Activated T-cell treated with anti-CD3 and anti-CD28 coated beads, Interleukin-2, amount 50 U/mL, for 48 hours (primary cell): ENCODE data around the gene SLC12A5.
"Not testable (repeated sequence)": the region's sequence is repeated elsewhere in the genome, so short reads cannot be mapped to it uniquely, and the experiment has no call there.

Experiments used
- DNase-seq, 2 experiments: peaks; one replicate each; pipeline ENCODE4 v3.0.0-alpha.2; 2020

The SLC12A5 gene

DNA sequence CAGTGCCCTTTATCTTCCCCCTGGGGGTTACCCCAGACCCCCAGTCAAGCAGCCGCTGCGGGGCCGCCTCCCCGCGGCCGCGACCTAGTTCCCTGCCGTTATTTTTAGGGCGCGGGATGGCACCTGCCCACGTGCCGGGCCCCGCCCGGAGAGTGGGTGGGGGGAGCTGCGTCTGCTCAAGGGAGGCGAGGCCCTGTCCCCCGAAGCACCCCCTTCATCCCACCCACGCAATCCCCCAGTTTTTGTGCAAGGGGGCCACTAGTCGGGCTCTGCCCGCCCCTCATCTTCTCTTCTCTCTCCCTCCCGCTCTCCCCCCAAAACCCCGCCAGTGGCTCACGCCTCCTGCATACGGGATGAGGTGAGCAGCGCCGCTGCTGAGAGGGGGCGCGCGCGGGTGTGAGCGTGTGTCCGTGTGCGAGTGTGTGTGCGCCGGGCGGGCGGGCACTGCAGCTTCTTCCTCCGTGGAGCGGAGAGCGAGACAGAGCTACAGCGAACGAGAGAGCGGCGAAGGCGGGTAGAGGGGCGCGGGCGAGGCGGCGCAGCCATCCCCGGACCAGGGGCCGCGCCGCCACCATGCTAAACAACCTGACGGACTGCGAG is at the start of gene SLC12A5:
SLC12A5 (plus strand) TSS at position 444 of the 600 bp plus-strand sequence; CDS start at position 574, 130 bp downstream.
- no peak for DNase-seq

DNA sequence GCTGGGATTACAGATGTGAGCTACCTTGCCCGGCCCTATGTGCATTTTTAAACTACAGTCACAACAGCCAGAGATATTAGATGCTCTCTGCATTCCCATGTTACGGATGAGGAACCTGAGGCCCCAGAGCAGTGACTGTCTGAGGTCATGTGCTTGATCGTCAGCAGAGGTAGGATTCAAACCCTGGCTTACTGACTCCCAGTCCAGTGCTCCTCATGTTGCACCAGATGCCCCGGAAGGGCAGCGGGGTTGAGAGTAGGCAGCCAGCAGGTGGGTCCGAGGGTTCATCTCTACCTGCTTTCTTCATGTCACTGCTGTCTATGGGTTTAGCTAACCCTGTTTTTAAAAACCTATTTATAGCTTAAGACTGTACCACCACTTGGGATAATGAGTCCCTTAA is 47.8 kb upstream of the SLC12A5 start:
- DNase-seq = no peak

DNA sequence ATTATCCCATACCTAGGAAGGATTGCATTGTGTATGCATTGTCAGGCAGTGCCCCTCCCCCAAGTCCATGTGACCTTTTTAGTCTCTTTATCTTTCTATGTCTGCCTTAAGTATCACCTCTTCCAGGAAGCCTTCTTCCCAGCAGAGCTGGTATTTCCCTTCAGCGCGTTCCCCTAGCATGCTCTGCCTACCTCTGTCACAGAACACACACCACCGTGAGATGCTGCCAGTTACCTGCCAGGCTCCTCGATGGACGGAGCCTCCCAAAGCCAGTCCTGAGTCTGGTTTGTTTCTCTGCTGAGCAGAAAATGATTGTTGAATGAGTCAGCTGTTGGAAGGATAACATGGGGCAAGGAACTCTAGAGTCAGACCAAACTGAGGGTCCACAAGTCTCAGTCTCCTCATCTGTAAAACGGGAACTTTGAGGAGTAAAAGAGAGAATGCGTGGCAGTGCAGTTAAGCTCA is 45.7 kb upstream of the SLC12A5 start:
- no peak for DNase-seq

GRCh38 chr20:45985573-45985972 is 43.4 kb upstream of the SLC12A5 start:
- no peak for DNase-seq

GRCh38 chr20:45987108-45987780 is 41.8 kb upstream of the SLC12A5 start:
- peak; percentile 87 to 89 for DNase-seq

DNA sequence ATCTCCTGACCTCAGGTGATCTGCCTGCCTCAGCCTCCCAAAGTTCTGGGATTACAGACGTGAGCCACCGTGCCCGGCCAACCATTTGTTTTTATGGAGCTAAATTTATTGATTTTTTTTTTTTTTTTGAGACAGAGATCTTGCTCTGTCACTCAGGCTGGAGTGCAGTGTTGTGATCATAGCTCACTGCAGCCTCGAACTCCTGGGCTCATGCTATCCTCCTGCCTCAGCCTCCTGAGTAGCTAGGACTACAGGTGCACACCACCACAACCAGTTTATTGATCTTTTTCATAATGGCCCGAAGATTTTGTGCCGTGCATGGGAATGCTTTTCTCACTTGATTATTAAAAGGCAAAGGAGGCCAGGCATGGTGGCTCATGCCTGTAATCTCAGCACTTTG is 40.2 kb upstream of the SLC12A5 start:
- not testable (repeated sequence) for DNase-seq

- DNase-seq = no peak
Measured at GRCh38 chr20:45991616-45992015, 37.4 kb upstream of the SLC12A5 start.

GRCh38 chr20:45993197-45993951 is 35.6 kb upstream of the SLC12A5 start:
- DNase-seq = no peak

DNA sequence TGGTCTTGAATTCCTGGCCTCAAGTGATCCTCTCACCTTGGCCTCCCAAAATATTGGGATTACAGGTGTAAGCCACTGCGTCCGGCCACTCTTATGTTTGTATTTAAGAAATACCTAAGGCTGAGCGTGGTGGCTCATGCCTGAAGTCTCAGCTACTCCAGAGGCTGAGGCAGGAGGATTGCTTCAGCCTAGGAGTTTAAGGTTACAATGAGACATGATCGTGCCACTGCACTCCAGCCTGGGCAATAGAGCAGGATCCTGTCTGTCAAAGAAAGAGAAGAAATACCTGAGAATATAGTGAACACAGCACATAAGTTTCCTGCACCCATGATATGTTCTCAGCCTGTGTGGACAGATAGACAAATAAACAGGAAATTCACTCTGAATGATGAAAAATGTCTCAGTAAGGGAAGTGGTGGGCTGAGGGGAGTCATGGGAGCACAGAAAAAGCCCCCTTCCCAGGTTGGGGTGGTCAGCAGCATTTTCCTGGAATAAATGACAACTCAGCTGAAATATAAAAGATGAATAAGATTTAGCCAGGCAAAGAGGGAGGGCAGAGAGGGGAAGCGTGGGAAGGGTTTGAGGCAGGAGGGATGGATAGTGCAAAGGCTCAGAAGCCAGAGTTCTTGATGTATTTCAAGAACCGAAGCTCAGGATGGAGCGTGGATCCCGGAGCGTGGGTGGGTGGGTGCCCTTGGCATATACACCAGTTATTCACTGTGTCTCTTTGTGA is 34.1 kb upstream of the SLC12A5 start:
- DNase-seq = no peak

- not testable (repeated sequence) for DNase-seq
Measured at GRCh38 chr20:45995495-45996097, 33.4 kb upstream of the SLC12A5 start.

GRCh38 chr20:45997187-45997586 is 31.8 kb upstream of the SLC12A5 start:
- DNase-seq = no peak

DNA sequence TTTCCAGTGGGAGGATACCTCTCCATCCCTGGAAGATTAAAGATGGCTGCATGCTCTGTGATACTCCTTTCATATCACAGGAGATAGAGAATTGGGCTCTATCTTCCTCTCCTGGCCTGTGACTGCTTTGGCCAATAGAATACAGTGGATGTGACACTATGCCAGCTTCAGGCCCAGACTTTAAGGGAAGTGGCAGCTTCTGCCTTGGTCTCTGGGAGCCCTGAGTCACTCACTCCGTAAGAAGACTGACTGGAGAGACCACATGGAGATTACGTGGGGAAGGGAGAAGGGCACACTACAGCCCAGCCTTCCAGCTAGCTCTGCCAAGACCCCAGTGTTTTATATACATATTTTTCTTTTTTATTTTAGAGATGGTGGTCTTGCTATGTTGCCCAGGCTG is 30.7 kb upstream of the SLC12A5 start:
- DNase-seq = no peak

DNA sequence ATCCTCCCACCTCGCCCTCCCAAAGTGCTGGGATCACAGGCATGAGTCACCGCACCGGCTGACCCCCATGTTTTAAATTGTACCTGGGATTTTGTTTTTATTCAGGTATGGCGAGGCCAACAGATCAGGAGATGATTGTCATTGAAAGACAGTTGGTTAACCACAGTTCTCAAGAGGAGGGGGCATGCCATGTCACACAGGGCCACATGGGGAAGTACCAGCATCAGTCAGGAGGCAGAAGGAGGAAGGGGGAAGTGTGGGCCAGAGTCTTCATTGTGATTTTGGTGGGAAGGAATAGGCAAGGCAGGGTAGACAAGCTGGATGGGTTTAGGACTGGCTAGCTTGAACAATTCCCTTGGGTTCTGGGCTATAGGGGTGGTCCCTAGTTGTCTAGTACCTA is 30.3 kb upstream of the SLC12A5 start:
- peak in 1 of 2 experiments; percentile 49 for DNase-seq

- no peak for DNase-seq
Measured at GRCh38 chr20:45999557-46000261, 29.3 kb upstream of the SLC12A5 start.

DNA sequence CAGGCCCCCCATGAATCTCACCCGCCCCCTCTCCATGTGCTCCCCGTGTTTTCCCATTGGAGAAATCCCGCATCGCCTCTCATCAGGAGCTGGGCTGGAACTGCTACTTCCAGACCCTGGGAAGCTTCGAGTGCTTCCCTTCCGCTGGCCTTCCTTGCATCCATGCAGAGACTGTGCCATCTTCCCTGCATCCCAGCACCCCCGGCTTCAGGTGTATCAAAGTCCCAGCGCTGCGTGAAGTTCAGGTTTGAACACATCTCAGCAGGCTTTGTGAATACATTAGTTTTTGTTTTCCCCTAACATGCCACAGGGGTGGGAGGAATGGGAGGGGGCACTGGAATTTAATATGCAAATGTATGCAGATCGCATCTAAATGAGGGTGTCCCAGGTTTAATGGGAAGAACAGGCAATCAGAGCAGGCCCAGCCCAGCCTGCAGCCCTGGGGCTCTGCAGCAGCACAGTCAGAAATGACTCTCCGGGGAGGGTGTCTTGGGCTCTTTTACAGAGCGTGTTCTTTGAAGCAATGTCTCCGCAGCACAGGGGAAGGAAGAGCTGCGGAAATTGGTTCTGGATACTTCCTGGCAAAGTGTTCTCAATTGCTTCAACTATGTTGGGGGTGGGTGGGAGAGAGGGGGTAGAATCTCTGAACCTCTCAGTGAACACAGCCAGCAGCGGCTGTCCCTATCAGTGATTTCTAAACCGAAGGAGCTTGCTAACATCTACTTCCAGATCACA is 28.6 kb upstream of the SLC12A5 start:
- DNase-seq = no peak

DNA sequence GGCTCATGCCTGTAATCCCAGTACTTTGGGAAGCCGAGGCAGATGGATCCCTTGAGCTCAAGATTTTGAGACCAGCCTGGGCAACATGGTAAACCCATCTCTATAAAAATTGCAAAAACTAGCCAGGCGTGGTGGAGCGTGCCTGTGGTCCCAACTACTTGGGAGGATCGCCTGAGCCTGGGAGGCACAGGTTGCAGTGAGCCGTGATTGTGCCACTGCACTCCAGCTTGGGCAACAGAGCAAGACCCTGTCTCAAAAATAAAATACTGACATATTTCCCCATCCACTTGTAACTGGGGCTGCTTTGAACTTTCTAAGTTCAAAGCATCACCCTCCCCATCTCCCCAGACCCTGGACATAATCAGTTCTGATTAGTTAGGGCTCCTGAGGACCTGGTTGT is 27.5 kb upstream of the SLC12A5 start:
- DNase-seq = no peak

- DNase-seq = no peak
Measured at GRCh38 chr20:46002008-46002407, 27.0 kb upstream of the SLC12A5 start.

DNA sequence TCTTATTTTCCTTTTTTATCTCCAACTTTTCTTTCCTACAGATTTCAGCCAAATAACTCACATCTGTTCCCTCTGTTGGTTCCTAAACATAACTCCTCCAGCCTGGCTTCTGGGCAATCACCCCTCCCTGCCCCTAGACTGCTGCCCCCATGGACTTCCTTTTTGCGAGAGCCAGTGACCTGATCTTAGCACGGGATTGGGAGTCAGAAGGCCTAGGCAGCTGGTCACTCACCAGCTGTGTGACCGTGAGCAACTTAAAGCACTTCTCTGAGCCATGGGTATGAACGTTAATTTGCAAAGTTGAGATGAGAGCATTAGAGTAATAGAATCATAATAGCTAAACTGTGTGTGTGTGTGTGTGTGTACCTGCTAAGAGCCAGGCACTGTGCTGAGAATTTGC is 24.8 kb upstream of the SLC12A5 start:
- no peak for DNase-seq

DNA sequence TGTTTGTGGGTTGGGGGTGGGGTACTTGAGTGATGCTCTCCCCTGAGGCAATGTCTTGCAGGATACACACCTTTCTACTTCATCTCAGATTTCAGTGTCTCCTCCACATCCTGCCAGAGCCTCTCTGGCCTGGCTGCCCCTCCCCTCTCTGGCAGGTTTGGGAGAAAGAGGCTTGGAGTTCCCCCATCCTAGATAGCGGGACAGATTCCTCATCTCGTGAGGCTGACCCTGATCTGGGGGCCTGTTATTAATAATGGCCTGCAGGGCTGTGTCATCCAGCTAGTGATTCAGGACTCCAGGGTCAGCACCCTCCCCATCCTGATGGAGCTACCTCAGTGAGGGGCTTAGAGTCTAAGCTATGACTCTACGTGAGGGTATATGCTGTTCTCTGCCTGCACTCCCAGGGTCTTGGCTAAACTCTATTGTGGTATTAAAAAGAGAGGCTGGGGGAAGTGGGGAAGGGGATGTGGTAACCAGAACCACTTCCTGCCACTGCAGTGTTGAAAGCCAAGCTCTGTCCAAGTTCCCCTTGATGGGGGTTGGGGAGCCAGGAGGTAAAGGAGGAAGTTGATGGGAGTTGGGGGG is 24.0 kb upstream of the SLC12A5 start:
- no peak for DNase-seq

GRCh38 chr20:46006022-46006705 is 22.9 kb upstream of the SLC12A5 start:
- no peak for DNase-seq
